Stimulated activated CD4-positive, alpha-beta T cell treated with anti-CD3 and anti-CD28 coated beads, Interleukin-15, amount 100 ng/mL, for 1 hour (primary cell): ENCODE results near the gene PLEKHG2.
"Not testable (repeated sequence)": the region's sequence is repeated elsewhere in the genome, so short reads cannot be mapped to it uniquely, and the experiment has no call there.

Experiments
- DNase-seq, 2 donors: peaks; one replicate each; pipeline ENCODE4 v3.0.0-alpha.2; 2020; ENCODE audit warnings: low read depth in 1 of 2, low spot score in 1 of 2

Gene PLEKHG2, protein sequence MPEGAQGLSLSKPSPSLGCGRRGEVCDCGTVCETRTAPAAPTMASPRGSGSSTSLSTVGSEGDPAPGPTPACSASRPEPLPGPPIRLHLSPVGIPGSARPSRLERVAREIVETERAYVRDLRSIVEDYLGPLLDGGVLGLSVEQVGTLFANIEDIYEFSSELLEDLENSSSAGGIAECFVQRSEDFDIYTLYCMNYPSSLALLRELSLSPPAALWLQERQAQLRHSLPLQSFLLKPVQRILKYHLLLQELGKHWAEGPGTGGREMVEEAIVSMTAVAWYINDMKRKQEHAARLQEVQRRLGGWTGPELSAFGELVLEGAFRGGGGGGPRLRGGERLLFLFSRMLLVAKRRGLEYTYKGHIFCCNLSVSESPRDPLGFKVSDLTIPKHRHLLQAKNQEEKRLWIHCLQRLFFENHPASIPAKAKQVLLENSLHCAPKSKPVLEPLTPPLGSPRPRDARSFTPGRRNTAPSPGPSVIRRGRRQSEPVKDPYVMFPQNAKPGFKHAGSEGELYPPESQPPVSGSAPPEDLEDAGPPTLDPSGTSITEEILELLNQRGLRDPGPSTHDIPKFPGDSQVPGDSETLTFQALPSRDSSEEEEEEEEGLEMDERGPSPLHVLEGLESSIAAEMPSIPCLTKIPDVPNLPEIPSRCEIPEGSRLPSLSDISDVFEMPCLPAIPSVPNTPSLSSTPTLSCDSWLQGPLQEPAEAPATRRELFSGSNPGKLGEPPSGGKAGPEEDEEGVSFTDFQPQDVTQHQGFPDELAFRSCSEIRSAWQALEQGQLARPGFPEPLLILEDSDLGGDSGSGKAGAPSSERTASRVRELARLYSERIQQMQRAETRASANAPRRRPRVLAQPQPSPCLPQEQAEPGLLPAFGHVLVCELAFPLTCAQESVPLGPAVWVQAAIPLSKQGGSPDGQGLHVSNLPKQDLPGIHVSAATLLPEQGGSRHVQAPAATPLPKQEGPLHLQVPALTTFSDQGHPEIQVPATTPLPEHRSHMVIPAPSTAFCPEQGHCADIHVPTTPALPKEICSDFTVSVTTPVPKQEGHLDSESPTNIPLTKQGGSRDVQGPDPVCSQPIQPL (N-terminal part only)

DNA sequence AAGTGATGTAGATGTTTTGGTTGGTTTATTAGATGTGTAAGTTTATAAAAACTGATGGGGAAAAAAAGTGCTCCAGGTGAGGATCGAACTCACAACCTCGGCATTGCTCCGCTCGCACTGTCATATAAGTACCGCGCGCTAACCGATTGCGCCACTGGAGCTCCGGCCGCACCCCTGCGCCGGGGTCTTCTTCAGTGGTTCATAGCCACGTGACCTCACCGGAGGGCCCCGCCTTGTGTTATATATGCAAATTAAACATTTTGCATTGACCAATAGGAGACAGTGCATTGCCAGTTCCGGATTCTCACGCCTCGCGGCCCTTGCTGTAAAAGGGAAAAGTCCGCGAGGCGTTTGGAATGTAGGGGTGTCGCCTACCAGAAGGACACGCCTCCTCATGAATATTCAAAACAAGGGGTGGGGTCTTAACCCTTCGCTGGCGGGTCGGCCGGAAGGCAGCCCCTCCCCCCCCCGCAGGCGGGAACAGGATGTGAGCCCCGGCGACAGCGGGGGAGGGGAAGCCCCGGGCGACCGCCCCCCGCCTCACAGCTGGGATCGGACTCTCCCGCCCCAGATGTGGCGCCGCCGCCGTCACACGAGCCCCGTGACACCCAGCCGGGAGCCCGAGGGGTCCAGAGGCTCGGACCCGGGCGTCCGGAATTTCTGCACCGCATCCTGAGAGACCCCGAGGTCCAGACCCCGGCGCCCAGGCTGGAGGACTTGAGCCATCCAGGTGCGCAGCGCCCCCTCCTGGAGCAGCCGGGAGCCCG, at the start of gene PLEKHG2:
Gene PLEKHG2, plus strand, starts transcription at position 570 of the 767 bp plus-strand sequence. CDS start 1,418 bp downstream, outside the sequence.
- peak; percentile 95 to 99 for DNase-seq

DNA sequence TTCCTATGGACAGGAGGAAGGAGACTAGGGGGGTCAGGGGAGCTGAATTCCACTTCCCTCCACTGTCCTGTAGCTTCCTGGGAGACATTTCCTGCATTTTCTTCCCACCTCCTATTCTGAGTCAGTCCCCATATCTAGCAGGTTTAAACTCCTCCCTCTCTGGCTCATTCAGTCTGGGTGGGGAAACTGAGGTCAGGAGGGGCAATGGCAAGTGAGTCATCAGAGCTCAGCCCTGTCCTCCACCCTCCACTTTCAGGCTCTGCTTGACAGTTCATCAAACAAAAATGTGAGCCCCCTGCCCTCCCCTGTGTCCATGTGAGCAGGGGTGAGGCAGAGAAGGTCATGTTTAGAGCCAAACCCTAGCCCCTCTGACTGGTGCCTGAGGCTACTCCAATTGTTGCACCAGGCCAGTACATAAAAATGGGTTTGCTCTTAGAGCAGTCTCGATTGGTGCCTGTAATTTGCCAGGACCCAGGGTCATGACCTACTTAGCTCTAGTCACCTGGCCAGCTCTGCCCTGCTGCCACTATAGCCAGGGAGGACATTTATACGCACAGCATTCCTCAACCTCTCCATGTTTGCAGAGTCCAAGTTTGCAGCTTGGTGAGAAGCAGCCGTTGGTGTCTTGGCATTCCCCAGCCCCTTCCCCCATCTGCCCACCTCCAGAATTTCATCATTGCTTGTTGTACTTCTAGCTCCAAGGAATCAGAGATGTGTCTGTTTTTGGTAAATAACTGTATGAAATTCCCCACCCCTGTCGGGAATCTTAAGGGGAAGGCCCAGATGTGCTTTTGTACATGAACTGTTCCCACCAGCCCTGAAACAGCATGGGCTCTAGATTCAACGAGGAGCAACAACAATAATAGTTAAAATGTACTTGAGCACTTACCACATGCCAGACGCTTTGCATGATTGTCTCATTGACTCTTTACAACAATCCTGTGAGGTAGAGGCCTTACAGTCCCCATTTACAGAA, 49.5 kb upstream of the PLEKHG2 start:
- no peak for DNase-seq

DNA sequence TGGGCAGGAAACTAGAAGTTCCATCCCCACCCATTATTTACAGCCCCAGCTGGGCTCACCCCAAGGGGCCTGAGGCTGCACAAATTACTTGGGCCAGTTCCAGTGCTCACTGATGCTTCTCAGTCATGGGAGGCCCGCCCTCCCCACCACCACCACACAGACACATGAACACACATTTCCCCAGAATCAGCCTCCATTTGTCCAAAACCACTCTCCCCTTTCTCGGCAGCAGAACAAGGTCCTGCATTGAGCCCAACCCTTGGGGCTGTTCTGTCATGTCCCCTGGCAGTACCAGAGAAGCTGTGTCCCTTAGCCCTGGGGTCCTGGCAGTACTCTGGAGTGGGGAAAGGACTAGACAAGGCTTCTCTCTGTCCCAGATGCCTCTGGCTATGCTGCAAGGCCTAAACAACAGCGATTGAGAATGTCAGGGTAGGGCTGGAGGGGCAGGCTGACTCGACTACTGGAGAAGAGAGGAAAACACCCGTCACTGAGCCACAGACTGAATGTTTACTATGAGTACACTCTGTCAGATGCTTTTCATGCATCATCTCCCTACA, 48.5 kb upstream of the PLEKHG2 start:
- no peak for DNase-seq

- DNase-seq: no peak
Observed at GRCh38 chr19:39365531-39365930, 46.9 kb upstream of the PLEKHG2 start.

GRCh38 chr19:39369200-39369599, 43.3 kb upstream of the PLEKHG2 start:
- DNase-seq: no peak

- no peak for DNase-seq
Observed at GRCh38 chr19:39370735-39371134, 41.7 kb upstream of the PLEKHG2 start.

- DNase-seq: no peak
Observed at GRCh38 chr19:39372047-39372802, 40.2 kb upstream of the PLEKHG2 start.

- DNase-seq: no peak
Observed at GRCh38 chr19:39372941-39373340, 39.5 kb upstream of the PLEKHG2 start.

- no peak for DNase-seq
Observed at GRCh38 chr19:39375929-39376328, 36.5 kb upstream of the PLEKHG2 start.

GRCh38 chr19:39377373-39378362, 34.8 kb upstream of the PLEKHG2 start:
- DNase-seq: no peak

GRCh38 chr19:39379366-39379765, 33.1 kb upstream of the PLEKHG2 start:
- DNase-seq: not testable (repeated sequence)

GRCh38 chr19:39379865-39380396, 32.5 kb upstream of the PLEKHG2 start:
- no peak for DNase-seq

DNA sequence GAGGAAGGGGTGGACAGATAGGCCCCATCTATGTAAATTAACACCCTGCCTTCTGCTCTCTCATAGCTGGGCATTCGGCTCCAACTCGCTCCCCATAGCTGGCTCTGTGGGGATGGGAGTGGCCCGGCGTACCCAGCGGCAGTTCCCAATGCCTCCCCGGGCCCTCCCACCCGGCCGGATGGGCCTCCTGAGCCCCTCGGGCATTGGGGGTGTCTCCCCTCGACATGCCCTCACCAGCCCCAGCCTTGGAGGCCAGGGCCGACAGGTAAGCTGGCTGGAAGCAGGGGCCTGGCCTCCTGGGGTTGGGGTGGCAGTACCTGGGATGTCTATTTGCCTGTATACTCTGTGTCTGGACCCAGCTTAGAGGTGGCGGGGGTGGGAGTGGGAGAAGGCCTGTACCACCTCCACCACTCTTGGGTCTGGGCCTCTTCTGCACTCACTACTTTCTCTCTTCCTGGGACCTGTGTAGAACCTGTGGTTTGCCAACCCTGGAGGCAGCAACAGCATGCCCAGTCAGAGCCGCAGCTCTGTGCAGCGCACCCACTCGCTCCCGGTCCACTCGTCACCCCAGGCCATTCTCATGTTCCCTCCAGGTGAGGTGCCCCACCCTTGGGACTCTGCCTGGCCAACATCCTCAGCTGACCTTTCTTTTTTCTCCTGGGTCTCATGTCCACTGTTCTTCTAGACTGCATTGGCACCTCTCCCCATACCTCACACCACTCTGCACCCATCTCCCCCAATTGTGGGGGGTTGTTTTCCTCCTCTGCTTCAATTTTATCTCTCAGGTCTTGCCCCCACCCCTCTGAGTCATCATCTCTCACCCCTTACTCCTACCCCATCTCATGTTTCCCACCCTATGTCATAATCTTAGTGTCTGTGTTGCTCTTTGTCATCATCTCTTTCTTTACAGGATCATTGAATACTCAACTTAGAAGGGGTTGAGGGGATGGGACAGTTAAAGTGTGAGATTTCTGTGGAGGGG, 31.7 kb upstream of the PLEKHG2 start:
- DNase-seq: no peak

DNA sequence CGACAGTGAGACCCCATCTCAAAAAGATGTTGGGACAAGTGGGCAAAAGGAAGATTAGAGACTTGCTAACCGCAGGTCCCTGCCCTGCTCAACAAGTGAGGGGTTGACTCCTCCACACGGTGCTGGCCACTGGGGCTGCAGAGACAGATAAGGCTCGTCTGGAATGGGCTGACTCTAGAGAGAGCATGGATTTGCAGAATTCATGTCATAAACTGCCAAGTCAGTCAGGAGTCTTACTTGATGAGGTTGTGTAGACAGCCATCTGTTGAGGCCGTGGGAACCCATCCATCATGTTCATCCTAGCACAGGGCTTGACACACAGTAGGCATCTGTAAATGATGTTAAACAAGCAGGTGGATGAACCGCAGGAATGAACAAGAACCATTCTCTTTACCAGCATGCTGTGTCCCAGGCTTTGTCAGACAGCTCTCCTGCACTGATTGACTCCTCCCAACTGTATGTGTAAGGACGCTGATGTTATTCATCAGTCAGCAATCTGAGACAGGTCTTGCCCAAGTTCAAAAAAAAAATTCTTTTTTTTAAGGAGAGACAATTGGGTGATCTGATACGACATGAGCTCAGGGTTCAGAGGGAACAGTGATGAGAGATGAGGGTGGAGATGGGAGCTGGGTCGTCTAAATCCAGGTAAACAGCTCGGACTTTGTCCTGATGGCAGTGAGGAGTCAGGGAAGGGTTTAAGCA, 30.4 kb upstream of the PLEKHG2 start:
- DNase-seq: no peak
